Activated T-helper 1 cell treated with Interleukin-2 at 50 U/mL for 16 hours (primary cell): ENCODE measurements around the gene ZNF679.
"Not testable (repeated sequence)": the region's sequence is repeated elsewhere in the genome, so short reads cannot be mapped to it uniquely, and the experiment has no call there.

Source experiments
- DNase-seq: peaks from one replicate; pipeline ENCODE4 v3.0.0-alpha.2; 2020; ENCODE audit warnings: low read depth

Gene ZNF679

DNA sequence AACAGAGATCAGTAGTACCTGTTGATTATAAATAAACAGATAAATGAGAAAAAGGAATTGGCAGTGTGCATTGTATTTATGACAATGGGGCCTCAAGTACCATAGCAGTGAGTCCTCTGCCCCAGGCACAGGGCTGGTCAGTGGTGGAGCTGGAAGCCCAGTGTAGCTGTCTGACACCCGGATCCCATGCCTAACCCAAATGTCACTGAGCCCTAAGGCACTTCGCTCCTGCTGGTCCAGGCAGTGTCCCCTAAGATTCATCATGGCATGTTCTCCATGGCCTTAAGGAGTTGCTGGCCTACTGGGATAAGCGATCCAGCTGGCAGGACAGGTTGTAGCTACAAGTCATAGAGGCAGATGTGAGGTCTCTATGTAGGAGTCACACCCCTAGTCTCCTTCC lies 82.2 kb downstream of the ZNF679 start:
- DNase-seq = no peak

- no peak for DNase-seq
Measured at GRCh38 chr7:64312826-64313225, 84.6 kb downstream of the ZNF679 start.

GRCh38 chr7:64313740-64314491 lies 85.6 kb downstream of the ZNF679 start, which contains the start of gene ZNF736:
Gene ZNF736 (plus strand): TSS chr7:64313961. CDS start chr7:64314151, 190 bp downstream.
- DNase-seq = peak; percentile 74

- no peak for DNase-seq
Measured at GRCh38 chr7:64314566-64314965, 86.3 kb downstream of the ZNF679 start.

DNA sequence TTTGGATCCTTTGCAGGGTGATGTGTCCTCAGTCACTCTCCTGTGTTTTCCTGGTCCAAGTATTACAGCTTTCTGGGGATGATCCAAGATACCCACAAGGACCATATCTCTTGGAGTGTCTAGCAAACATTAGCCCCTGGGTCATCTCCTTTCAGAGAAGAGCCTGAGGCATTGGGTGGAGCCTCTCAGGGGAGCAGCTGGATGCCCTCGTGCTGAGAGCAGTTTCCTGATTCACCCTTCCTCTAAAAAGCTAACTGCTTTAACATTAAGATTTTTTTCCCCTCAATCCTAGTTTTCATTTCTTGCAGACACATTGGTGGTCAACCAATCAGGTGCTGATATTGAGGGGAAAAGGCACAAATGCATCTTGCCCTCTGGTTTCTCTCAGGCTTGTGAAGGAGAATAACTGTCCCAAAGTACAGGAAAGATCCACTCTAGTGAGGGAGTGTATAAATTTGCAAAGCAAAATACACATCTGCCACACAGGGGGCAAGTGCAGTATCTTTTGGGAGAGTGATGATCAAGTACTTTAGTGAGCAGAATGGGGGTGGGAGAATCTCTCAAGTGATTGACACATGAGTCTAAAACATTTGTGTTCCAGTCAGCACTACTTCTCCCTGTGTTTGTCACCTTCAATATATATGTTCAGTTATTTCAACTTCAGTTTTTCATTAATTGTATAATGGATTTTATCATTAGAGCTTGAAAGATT lies 87.9 kb downstream of the ZNF679 start:
- not testable (repeated sequence) for DNase-seq
